K562 (cell line): Measurements from ENCODE around the gene HADH. TPM values are rescaled to one million over a fixed set of nuclear protein-coding genes. Genes with fewer than 3 reads are reported as not detected.

Experiments used
- FOSL1 ChIP-seq: fragments of 200-800 bp; sonication (Bioruptor generic); conservative IDR thresholded peaks from 2 replicates; pipeline ENCODE4 v1.6.1; 2016; ENCODE audit warnings: missing genetic modification characterization, missing compliant biosample characterization
- FOXA3 ChIP-seq, 2 experiments: fragments of 450-650 bp in 1 of 2; sonication (generic) in 1 of 2; formaldehyde crosslinking; IDR thresholded peaks in 1 of 2; conservative IDR thresholded peaks in 1 of 2; 2 replicates each; pipeline versions ENCODE4 v1.4.0 to v1.8.0; 2020 to 2022; ENCODE audit warnings: mild to moderate bottlenecking in 2 of 2, missing genetic modification reagents in 1 of 2
- HDGF ChIP-seq: fragments of 450-650 bp; IDR thresholded peaks from 2 replicates; pipeline ENCODE4 v1.6.1; 2016
- MXD1 ChIP-seq: fragments of 250-450 bp; sonication (Bioruptor Pico); IDR thresholded peaks from 2 replicates; pipeline ENCODE4 v1.8.0; 2021; ENCODE audit warnings: borderline replicate concordance, mild to moderate bottlenecking, moderate library complexity; ENCODE audit not compliant: poor library complexity, severe bottlenecking
- RERE ChIP-seq: sonication (generic); formaldehyde crosslinking; IDR thresholded peaks from 2 replicates; pipeline ENCODE4 v1.8.0; 2023; ENCODE audit warnings: missing genetic modification reagents, mild to moderate bottlenecking, borderline replicate concordance
- SOX6 ChIP-seq: fragments of 450-650 bp; IDR thresholded peaks from 2 replicates; pipeline ENCODE4 v1.6.1; 2014; ENCODE audit warnings: mild to moderate bottlenecking
- ZNF239 ChIP-seq: fragments of 250-450 bp; sonication (Bioruptor Pico); IDR thresholded peaks from 2 replicates; pipeline ENCODE4 v1.4.0; 2020; ENCODE audit warnings: mild to moderate bottlenecking
- polyA plus RNA-seq, 8 experiments: library from polyadenylated mRNA; depleted of rRNA in 4 of 8; stranded (reverse) in 5 of 8; unstranded in 3 of 8; fragments of >200 nt; fragmentation: Nextera tagmentation in 2 of 8; fragmentation: Illumina TruSeq in 1 of 8; extraction: Ambion mirVana in 2 of 8; extraction: Trizol in 1 of 8; gene quantifications; 2 replicates each; pipeline versions ENCODE4 v1.2.1 to v1.2.3, GENCODE V29; 2011 to 2014; ENCODE audit warnings: inconsistent platforms in 1 of 8, missing spikeins in 1 of 8
- total RNA-seq, 7 experiments: library from RNA; depleted of rRNA in 6 of 7; stranded (reverse); fragments of >200 nt in 6 of 7; fragmentation: Illumina TruSeq in 2 of 7; extraction: Trizol in 2 of 7; gene quantifications; 2 replicates each; pipeline versions ENCODE4 v1.2.1 to v1.2.3, GENCODE V29; 2011 to 2021; ENCODE audit warnings: low replicate concordance in 1 of 7

The HADH gene
- total and polyA plus RNA-seq, 9 of the 15 experiments (the other 6 are each of a cell fraction or from before 2014, with no cell fraction given) = 9.4 to 73.3 (median 32.8) TPM

GRCh38 chr4:107970063-107970798, 19.5 kb upstream of the HADH start (continued):
- TF ChIP-seq ZNF239 (CRISPR knock-in tag) (no peak), FOSL1 (tag) (no peak), SOX6 (0 out of 2 replicates have a peak, but pooled peaks have one; percentile 28), RERE (no peak), FOXA3 (CRISPR knock-in tag; conservative IDR thresholded peaks at IDR 0.05 in 1 of 2, IDR thresholded peaks at IDR 0.05 in 1 of 2) (no peak), HDGF (no peak), MXD1 (CRISPR knock-in tag) (no peak)
